Activated CD4-positive, alpha-beta T cell treated with anti-CD3 and anti-CD28 coated beads, Interleukin-2, amount 50 U/mL, for 1 hour (primary cell): ENCODE data around the gene NRP1.

Source experiments
- DNase-seq: peaks from one replicate; pipeline ENCODE4 v3.0.0-alpha.2; 2020

The NRP1 gene

DNA sequence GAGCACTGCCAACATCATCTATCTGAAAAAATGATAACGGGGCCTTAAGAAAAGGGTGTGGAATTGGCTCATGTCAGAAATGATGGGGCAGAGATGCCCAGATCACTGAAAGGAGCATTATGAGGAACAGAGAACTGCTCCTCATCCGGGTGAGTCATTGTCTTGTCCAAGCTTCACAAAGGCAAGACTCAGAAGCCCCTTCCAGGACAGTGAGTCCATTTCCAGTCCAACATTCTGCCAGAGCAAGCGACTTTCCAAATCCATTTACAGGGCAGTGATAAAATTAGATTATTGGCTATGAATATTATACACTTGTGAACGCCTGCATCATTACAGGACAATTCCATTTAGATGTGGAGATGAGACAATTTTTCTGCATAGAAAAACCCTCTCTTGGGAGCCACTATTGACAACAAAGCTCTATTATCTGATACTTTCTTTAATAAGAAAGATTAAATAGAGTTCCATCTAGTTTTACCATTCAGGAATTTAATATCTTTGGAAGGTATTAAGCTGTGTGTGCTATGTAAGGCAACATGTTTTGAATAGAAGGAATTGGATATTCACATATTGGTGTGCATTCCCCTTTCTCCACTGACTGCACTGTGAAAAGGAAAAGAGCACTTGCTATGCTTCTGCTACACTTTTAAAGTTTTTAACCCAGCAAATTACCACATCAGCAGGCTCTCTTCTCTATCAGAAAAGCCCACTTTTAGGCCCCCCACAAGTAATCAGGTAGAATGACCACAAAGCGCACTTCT is 159.6 kb downstream of the NRP1 start:
- DNase-seq = no peak

DNA sequence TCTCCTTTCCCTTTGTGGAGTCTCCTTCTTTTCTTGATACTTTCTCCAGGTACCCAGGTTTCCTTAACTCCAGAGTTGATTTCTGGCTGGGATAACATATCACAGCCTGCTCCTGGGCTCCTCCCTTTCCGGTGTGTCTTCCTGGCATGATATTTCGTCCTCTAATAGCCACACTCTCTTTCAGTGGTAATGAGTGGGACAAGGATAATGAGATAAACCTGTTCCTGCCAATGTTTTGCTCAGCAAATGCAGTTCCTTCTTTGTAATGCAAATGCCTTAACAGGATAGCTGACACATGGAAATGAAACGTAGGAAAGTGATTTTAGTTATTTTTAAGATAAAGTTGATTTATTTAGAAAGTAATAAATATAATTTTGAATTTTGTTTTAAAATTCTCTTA is 168.6 kb downstream of the NRP1 start:
- DNase-seq = no peak

- no peak for DNase-seq
Measured at GRCh38 chr10:33164060-33164709, 170.3 kb downstream of the NRP1 start.

GRCh38 chr10:33162248-33162575 is 172.3 kb downstream of the NRP1 start:
- DNase-seq = no peak

GRCh38 chr10:33161550-33162247 is 172.8 kb downstream of the NRP1 start:
- DNase-seq = no peak

GRCh38 chr10:33160151-33160550 is 174.3 kb downstream of the NRP1 start:
- DNase-seq = no peak

DNA sequence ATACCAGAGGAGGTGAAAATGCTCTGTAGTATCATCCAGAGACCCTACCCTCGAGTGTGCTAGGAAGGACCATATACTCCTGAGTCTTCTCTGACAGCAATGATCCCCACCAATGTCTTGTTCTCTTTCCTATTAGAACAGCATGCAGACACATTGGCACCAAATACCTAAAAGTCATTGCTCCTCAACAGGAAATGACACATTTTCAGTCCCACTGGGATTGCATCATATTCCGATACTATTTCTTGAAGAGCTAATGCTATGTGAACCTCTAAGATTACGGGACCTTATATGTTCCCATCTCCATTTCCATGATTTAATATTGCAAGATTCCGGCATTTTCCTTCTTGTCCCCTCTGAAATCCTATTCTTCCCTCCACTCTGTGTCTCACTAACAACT is 177.4 kb downstream of the NRP1 start:
- DNase-seq = no peak

DNA sequence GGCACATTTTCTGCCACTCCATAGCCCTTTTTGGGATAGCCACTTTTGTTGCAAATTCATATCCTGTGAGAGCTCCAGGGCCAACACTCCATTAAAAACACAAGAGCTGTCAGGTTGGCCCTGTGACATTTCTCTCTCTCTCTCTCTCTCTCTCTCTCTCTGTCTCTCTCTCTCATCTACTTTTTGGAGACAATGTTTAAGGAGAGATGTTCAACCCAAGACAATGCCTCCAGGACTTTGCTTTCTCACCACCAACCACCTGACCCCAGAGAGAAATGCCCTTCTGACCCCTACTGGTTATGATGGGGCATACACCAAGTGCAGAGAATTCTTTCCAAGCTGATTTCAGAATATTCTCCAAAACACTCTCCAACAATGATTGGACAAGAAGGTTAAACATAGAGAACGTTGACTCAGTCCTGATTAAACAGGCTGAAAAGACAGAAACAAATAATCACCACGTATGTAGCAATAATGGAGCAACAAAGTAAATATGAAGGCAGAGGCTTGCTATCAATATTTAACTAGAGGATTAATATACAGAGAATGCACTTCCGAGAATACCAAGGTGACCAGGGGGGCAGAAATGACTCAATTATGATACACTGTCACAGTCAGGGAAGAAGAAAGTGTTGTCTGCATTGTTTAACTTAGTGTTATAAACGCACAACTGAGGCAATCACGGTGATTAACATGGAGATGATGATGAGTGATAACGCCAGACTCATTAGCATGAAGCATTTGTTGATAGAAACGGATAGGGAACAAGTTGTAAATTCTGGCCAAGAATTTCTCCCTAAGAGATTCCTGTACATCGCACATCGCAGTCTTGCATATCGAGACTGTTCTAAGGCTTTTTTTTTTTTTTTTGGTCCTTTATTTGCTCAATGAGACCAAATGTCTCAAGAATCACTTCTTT is 178.5 kb downstream of the NRP1 start:
- DNase-seq = peak; percentile 30

DNA sequence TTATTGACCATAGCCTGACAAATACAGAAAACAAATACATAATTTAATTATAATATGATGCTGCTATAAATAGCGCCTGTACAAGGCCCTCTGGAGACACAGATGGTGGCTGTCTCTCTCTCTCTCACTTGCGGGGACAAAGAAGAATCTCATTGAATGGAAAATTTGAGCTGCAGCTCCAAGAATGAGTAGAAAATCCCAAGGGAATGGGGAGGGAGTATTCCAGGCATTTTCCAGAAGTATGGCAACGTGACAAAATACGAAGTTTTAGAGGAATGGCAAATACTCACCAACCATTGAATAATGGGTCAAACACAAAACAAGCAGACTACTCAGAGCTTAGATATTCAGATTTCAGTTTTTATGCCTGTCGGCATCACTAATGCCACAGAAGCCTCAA is 179.9 kb downstream of the NRP1 start:
- DNase-seq = no peak

DNA sequence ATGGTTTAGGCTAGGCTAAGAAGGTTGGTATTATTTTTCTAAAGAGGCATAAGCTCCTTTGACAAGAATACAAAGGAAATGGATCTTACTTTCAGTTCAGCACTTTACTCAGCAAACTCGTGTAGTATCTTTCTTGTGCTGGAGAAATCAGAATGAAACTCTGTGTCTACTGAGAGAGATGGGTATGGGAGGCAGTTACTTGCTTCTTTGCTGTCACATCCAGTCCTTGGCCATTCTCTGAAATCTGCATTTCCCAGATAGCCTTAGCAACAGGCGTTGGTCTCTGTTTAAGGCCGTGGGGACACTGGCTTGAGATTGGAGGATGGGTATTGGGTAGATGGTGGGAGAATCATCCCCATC is 180.5 kb downstream of the NRP1 start:
- no peak for DNase-seq

DNA sequence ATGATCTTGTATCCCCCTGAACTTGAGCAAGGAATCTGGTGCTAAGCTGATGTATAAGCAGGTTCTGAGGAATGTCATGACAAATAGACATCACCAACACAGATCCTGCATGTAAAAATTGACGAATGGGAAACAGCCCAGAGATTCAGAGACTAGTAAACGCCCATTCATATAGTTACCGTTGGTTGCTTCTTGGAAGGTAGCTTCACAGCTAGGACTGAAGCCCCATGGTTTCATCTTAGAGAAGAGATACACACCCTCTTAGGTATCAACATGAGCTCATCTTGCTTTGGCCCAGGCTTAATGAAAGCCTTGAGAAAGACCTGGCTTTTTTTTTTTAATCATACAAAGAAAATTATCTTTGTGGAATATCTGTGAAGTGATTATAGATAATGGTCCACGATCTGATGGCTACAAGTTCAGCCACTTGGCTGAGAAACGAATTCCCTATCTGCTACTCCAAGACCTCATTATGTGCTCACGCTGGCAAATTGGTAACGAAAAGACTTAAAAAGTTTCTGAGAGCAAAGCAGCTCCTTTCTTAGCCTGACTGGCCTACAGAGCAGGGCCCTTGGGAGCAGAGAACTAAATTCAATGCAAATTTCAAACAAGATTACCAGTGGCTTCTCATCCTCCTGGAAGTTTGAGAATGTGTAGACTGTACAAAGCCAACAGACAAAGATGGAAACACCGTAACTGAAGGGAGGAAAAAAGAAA is 181.1 kb downstream of the NRP1 start:
- DNase-seq = no peak

DNA sequence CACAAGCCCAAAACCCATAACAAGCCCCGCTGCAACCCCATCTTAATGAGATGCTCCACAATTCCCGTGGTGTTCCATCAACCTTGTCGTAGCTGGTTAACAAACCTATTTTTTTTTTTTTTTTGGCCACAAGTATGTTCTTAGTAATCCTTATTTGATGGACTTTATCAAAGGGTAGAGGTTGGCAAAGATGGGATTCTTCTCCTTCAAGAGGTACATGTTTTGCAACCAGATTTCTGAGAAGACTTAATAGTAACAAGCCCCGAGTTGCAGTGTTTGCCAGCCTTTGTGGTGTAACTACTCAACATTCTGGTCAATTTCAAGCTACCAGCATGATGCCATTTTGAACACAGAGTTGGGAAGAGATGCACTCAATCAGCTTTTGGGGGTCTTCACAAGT is 181.7 kb downstream of the NRP1 start:
- DNase-seq = no peak

- DNase-seq = no peak
Measured at GRCh38 chr10:33152146-33152545, 182.3 kb downstream of the NRP1 start.

DNA sequence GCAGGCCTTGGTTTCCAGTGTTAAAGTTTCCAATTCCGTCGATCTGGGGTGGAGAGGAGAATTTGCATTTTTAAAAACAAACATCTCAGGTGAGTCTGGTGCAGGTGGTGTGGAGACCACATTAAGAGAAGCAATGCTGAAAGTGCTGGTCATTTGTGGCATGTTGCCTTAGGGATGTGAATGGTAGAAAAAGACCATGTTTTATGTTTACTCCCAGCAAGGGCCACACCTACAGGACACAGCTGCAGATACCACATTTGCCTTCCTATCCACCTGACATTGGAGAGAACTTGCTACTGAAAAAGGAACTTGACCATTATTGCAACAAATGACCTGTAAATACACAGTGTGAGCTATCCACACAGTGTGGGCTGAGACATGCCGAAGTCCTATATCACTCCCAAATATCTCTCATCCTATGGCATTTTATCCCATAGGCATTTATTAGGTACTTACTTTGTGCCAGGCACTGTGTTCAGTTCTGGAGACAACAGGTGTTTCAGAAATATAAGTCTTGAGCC is 183.1 kb downstream of the NRP1 start:
- no peak for DNase-seq

DNA sequence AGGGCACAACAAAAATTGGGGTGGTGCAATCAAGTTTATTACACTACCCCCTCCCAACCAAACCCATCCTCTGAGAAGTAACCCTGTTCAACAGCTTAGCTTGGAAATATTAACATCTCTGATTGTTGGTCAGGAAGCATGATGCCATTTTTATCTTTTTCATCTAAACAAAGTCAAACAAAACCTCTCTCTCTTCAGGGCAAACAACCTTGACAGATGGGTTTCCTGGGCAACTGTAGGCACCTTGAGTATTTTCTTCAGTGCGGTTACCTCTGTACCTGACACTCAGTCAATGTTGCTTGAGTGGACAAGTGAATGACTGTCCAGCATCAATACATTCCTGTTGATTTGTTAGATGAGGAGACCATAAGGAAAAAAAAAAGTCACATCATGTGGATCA is 183.6 kb downstream of the NRP1 start:
- no peak for DNase-seq

DNA sequence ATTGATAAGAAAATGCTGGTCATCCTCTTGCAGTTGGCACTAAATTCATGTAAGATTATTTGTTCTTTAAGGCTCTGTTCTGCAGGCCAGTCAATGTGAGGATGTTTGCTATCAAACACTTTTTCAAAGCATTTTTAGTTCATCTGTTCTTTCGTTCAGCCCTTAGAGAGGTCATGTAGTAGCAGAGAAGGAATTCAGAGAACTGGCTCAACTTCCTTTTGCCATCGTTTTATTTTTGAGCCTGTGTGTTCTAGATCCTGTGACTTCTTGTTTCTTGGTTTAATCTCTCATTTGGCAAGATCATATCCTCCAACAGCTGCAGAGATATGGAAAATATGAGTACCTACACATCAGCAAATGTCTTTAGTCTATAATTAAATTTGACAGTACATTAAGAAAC is 184.3 kb downstream of the NRP1 start:
- no peak for DNase-seq

GRCh38 chr10:33147013-33147310 is 187.5 kb downstream of the NRP1 start:
- no peak for DNase-seq

DNA sequence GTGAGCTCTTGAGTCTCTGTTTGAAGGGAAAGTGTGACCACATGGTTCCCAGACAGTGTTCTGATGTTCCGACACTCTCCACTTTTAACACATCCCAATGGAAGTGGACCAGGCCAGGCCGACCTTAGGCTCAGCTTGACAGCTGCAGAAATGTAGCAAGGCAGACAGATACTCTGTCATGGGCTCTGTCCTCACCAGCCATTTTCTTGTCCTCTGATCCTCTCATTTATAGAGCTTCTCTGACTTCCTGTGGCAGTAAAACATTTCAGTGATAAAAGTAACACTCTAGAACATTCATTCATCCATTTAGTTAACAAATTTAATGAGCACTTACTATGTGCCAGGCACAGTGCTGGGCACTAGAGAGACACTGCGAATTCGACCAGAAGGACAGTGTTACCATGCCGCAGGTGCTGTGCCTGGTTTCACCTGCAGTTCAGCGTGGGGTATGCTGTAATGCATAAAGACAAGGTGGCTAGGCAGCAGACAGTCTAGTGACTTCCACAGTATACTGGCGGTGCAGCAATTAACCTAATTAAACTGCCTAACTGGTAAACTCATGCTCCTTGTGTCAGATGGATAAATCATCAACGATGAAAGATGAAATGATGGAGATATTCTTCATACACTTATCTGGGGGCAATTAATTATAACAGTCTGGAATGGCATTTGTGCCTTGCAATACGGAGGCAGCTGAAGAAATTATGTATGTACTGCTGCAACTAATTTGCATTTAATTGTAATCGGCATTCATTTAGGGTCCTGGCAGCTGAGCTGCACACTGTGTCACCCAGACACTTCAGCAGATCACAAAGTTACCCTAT is 188.1 kb downstream of the NRP1 start:
- no peak for DNase-seq

DNA sequence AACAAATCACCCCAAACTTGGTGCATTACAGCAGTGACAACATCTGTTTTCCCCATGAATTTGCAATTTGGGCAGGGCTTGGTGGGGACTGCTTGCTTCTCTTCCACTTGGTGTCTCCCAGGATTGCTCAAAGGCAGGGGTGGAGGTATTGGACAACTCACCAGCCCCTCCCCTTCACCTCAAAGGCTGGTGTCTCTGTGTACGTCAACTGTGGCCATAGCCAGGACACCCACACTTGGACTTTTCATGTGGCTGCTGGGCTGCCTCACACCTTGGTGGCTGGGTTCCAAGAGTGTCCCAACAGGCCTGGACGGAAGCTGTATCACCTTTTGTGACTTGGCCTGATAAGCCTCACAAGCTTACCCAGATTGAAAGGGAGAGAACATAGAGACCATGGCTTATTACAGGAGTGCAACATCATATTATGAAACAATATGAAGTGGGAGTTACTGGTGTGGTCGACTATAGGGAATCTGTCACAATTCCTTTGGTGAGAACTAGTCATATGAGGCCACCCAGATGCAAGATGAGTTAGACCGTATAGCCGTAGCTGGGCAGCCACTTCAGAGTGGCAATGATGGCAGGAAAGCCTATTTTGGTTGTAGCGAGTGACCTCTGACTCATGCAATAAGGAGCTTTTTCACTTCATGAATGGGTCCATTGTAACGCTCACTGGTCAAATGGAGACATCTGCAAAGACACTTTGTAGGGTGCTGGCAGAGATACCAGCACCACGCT is 188.8 kb downstream of the NRP1 start:
- no peak for DNase-seq

- peak; percentile 29 for DNase-seq
Measured at GRCh38 chr10:33143160-33143728, 191.2 kb downstream of the NRP1 start.

DNA sequence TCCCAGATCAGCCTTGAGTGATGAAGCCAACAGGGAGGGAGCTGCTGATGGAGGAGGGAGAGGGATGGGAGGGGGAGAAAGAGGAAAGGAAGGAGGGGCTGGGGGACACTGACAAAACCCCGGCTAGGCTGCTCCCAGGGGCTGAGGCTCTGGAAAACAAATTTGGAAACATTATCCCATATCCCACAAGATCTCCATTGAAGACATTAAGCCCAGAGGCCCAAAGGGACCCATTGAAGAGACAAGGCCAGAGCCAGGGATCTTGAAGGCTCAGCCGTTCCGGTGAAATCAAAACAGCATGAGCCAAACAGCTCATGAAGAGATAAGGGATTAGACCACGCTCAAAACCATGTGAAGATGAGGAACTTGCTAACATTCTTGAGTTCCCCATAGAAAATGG is 192.2 kb downstream of the NRP1 start:
- no peak for DNase-seq
